Stomach (tissue), 9 donors: ENCODE data around the gene TRPV4. TPM values are rescaled to one million over a fixed set of nuclear protein-coding genes. Genes with fewer than 3 reads are reported as not detected.

Experiments
- DNase-seq, 2 donors: peaks; one replicate each; pipeline versions ENCODE4 v3.0.0 to v3.0.0-alpha.2; 2013 to 2019
- H3K27ac ChIP-seq, 5 donors: fragments of 200-600 bp in 4 of 5; sonication (generic) in 4 of 5; one replicate each; pipeline ENCODE4 v1.5.1; 2013 to 2019; ENCODE audit warnings: mild to moderate bottlenecking in 1 of 5, moderate library complexity in 1 of 5
- H3K27me3 ChIP-seq, 3 donors: fragments of 200-600 bp; sonication (generic); one replicate each; pipeline ENCODE4 v1.5.1; 2017 to 2019; ENCODE audit warnings: mixed run types in 1 of 3
- H3K36me3 ChIP-seq, 4 donors: fragments of 200-600 bp; sonication (generic); 1 replicate in 3 of 4; 2 replicates in 1 of 4; pipeline ENCODE4 v1.5.1; 2016 to 2019
- H3K4me1 ChIP-seq, 4 donors: fragments of 200-600 bp; sonication (generic); one replicate each; pipeline ENCODE4 v1.5.1; 2016 to 2019
- H3K4me3 ChIP-seq, 4 donors: fragments of 200-600 bp; sonication (generic) in 3 of 4; one replicate each; pipeline ENCODE4 v1.5.1; 2016 to 2019; ENCODE audit warnings: mild to moderate bottlenecking in 1 of 4
- H3K9me3 ChIP-seq, 4 donors: fragments of 200-600 bp; sonication (generic); one replicate each; pipeline ENCODE4 v1.5.1; 2016 to 2019
- CTCF ChIP-seq, 7 experiments: fragments of 450-650 bp in 4 of 7; fragments of 200-600 bp in 3 of 7; sonication (generic) in 3 of 7; IDR thresholded peaks; one replicate each; pipeline ENCODE4 v1.5.1; 2016 to 2019; ENCODE audit warnings: antibody characterized with exemption in 7 of 7, control low read depth in 2 of 7, mild to moderate bottlenecking in 1 of 7
- EP300 ChIP-seq: sonication (generic); formaldehyde crosslinking; IDR thresholded peaks from one replicate; pipeline ENCODE4 v1.6.1; 2017; ENCODE audit warnings: antibody characterized with exemption
- POLR2A ChIP-seq, 4 donors: fragments of 450-650 bp; IDR thresholded peaks; one replicate each; pipeline ENCODE4 v1.6.1; 2016; ENCODE audit warnings: antibody characterized with exemption in 4 of 4, control low read depth in 2 of 4, mild to moderate bottlenecking in 1 of 4, moderate library complexity in 1 of 4
- POLR2AphosphoS5 ChIP-seq, 3 donors: sonication (generic); formaldehyde crosslinking; IDR thresholded peaks; one replicate each; pipeline ENCODE4 v1.6.1; 2016; ENCODE audit warnings: antibody characterized with exemption in 3 of 3
- WGBS, 5 donors: extraction: QIAGEN DNeasy Blood & Tissue Kit in 3 of 5; methylation state at CpG; one replicate each; pipeline versions ENCODE4 v1.1.5 to v1.1.7; 2013 to 2018; 5-methylcytosine and 5-hydroxymethylcytosine counted together
- intact Hi-C: fragments of 100-400 bp; cut with DNase I; formaldehyde crosslinking; loops from one replicate; pipeline ENCODE4 v1.15.1; 2023; ENCODE audit warnings: low total_unique reads
- polyA plus RNA-seq, 3 donors: library from polyadenylated mRNA; stranded (reverse); fragments of 200-250 nt; gene quantifications; one replicate each; pipeline ENCODE4 v1.2.3, GENCODE V29; 2013
- total RNA-seq, 5 donors: library from RNA; depleted of rRNA; stranded (reverse); fragments of >200 nt; gene quantifications; one replicate each; pipeline versions ENCODE4 v1.1.0 to v1.2.3, GENCODE V29; 2014 to 2016
- donor health status: healthy with polysubstance abuse.
- donor health status: Bipolar disorder and iron deficiency.
- donor health status: healthy.

The TRPV4 gene
- total and polyA plus RNA-seq, 8 donors, result 0.75 to 3.8 (median 1.4) TPM; not detected in 4

- DNase-seq, result peak; percentile 72 to 75
- WGBS, 5 donors, result 30 to 43% (median 39%) methylated on average over 10 to 12 of the region's 12 CpGs
- H3K4me3 ChIP-seq, result no peak overlapping the region
- H3K4me1 ChIP-seq, result peaks cover 0 to 5% (median 0%) of the 10 kb centered on the region in 4 donors
- intact Hi-C loops, result loop anchor here (5.0 to 10.0 kb wide), 2 partner anchors 37 to 80 kb away; partner anchors contain the start of gene GLTP
- TF ChIP-seq POLR2AphosphoS5 (IDR thresholded peaks at IDR 0.05) (no peak), CTCF (IDR thresholded peaks at IDR 0.05) (peak in 5 of 7 experiments; percentile 83 to 99 (median 97)), POLR2A (IDR thresholded peaks at IDR 0.05) (no peak)
- H3K36me3 ChIP-seq, result no peaks in the 10 kb centered on the region
- H3K27ac ChIP-seq, result no peak overlapping the region
- no peaks in the 10 kb centered on the region for H3K27me3 ChIP-seq
- H3K9me3 ChIP-seq, result no peaks in the 10 kb centered on the region
Measured at GRCh38 chr12:109804820-109805761, 28.1 kb downstream of the TRPV4 start.

- Histone ChIP-seq H3K27me3 (no peaks in the 10 kb centered on the region), H3K27ac (no peak overlapping the region), H3K4me1 (peaks cover 0 to 5% (median 0%) of the 10 kb centered on the region in 4 donors), H3K36me3 (no peaks in the 10 kb centered on the region), H3K4me3 (no peak overlapping the region), H3K9me3 (no peaks in the 10 kb centered on the region)
- no peak for TF ChIP-seq CTCF (IDR thresholded peaks at IDR 0.05)
- no peak for TF ChIP-seq EP300
- no peak for TF ChIP-seq POLR2A (IDR thresholded peaks at IDR 0.05)
- TF ChIP-seq POLR2AphosphoS5 (IDR thresholded peaks at IDR 0.05), result no peak
- no peak for DNase-seq
- intact Hi-C loops, result loop anchor here (10.0 kb wide), 1 partner anchor 81 kb away; the partner anchor contains the start of gene GLTP
- 86 to 92% (median 87%) methylated on average over 3 of the region's 3 CpGs for WGBS, 5 donors
Measured at GRCh38 chr12:109803678-109804077, 29.5 kb downstream of the TRPV4 start.

- no peak for DNase-seq
- TF ChIP-seq POLR2AphosphoS5 (IDR thresholded peaks at IDR 0.05), result no peak
- H3K36me3 ChIP-seq, result no peaks in the 10 kb centered on the region
- peaks cover 0 to 3% (median 0%) of the 10 kb centered on the region in 3 donors for H3K27me3 ChIP-seq
- peaks cover 0 to 5% (median 0%) of the 10 kb centered on the region in 4 donors for H3K4me1 ChIP-seq
- 93 to 96% (median 95%) methylated on average over 12 to 15 of the region's 15 CpGs for WGBS, 5 donors
- intact Hi-C loops, result loop anchor here (10.0 kb wide), 1 partner anchor 82 kb away; the partner anchor contains the start of gene GLTP
- H3K9me3 ChIP-seq, result no peaks in the 10 kb centered on the region
- H3K27ac ChIP-seq, result no peak overlapping the region
- no peak overlapping the region for H3K4me3 ChIP-seq
Measured at GRCh38 chr12:109802828-109803227, 30.4 kb downstream of the TRPV4 start.

GRCh38 chr12:109800536-109800935 is 32.7 kb downstream of the TRPV4 start:
- no peak for DNase-seq
- no peak overlapping the region for H3K27ac ChIP-seq
- peaks cover 0 to 9% (median 0%) of the 10 kb centered on the region in 3 donors for H3K27me3 ChIP-seq
- H3K9me3 ChIP-seq, result no peaks in the 10 kb centered on the region
- TF ChIP-seq POLR2A (IDR thresholded peaks at IDR 0.05) (no peak), CTCF (IDR thresholded peaks at IDR 0.05) (no peak), EP300 (no peak), POLR2AphosphoS5 (IDR thresholded peaks at IDR 0.05) (no peak)
- intact Hi-C loops, result loop anchor here (10.0 kb wide), 1 partner anchor 84 kb away; the partner anchor contains the start of gene GLTP
- H3K4me1 ChIP-seq, result peaks cover 0 to 3% (median 0%) of the 10 kb centered on the region in 4 donors
- H3K4me3 ChIP-seq, result no peak overlapping the region
- no peaks in the 10 kb centered on the region for H3K36me3 ChIP-seq
- 87 to 98% (median 93%) methylated on average over 12 to 13 of the region's 13 CpGs for WGBS, 5 donors
